Measurements from ENCODE around the gene CHIT1. TPM values are rescaled to one million over a fixed set of nuclear protein-coding genes. Genes with fewer than 3 reads are reported as not detected.
"Not testable (repeated sequence)": the region's sequence is repeated elsewhere in the genome, so short reads cannot be mapped to it uniquely, and the experiment has no call there.

The CHIT1 gene
- total and polyA plus RNA-seq, 4 donors = 0.89 to 4.9 (median 2.0) TPM

GRCh38 chr1:203264052-203264501, 34.6 kb upstream of the CHIT1 start:
- no peak for TF ChIP-seq CTCF (IDR thresholded peaks at IDR 0.05; ENCODE audit: control extremely low read depth, extremely low read depth)
- Histone ChIP-seq H3K27ac (ENCODE audit: low read depth in 1 of 2, low read length in 1 of 2) (no peak overlapping the region), H3K27me3 (ENCODE audit: control insufficient read depth in 3 of 3, insufficient read depth in 3 of 3, low read length in 2 of 3) (no peaks in the 10 kb centered on the region), H3K4me1 (ENCODE audit: control insufficient read depth in 5 of 5, insufficient read depth in 5 of 5, low read length in 5 of 5) (peaks cover 0 to 5% (median 0%) of the 10 kb centered on the region in 5 donors), H3K9ac (ENCODE audit: insufficient read depth in 1 of 2, low read length in 2 of 2) (no peak overlapping the region), H3K4me3 (no peak overlapping the region), H3K9me3 (ENCODE audit: control insufficient read depth in 4 of 4, insufficient read depth in 3 of 4, low read length in 3 of 4) (no peaks in the 10 kb centered on the region), H3K36me3 (ENCODE audit: control insufficient read depth in 4 of 4, insufficient read depth in 4 of 4, low read length in 4 of 4) (no peaks in the 10 kb centered on the region)
- 87 to 94% methylated on average over 6 of the region's 6 CpGs for WGBS, 2 donors
- no peak for DNase-seq
- no peak for ATAC-seq (ENCODE audit: insufficient read depth, low FRiP score)

GRCh38 chr1:203263496-203263895, 34.0 kb upstream of the CHIT1 start:
- no peak for TF ChIP-seq CTCF (IDR thresholded peaks at IDR 0.05; ENCODE audit: control extremely low read depth, extremely low read depth)
- Histone ChIP-seq H3K4me1 (ENCODE audit: control insufficient read depth in 5 of 5, insufficient read depth in 5 of 5, low read length in 5 of 5) (peaks cover 0 to 5% (median 0%) of the 10 kb centered on the region in 5 donors), H3K9me3 (ENCODE audit: control insufficient read depth in 4 of 4, insufficient read depth in 3 of 4, low read length in 3 of 4) (no peaks in the 10 kb centered on the region), H3K27me3 (ENCODE audit: control insufficient read depth in 3 of 3, insufficient read depth in 3 of 3, low read length in 2 of 3) (no peaks in the 10 kb centered on the region), H3K36me3 (ENCODE audit: control insufficient read depth in 4 of 4, insufficient read depth in 4 of 4, low read length in 4 of 4) (no peaks in the 10 kb centered on the region), H3K27ac (ENCODE audit: low read depth in 1 of 2, low read length in 1 of 2) (no peak overlapping the region), H3K9ac (ENCODE audit: insufficient read depth in 1 of 2, low read length in 2 of 2) (no peak overlapping the region), H3K4me3 (no peak overlapping the region)
- ATAC-seq (ENCODE audit: insufficient read depth, low FRiP score) (no peak), DNase-seq (no peak)
- WGBS, 2 donors = 76 to 86% methylated on average over 10 of the region's 10 CpGs

- not testable (repeated sequence) for H3K27me3 ChIP-seq (ENCODE audit: control insufficient read depth in 3 of 3, insufficient read depth in 3 of 3, low read length in 2 of 3); H3K9ac ChIP-seq (ENCODE audit: insufficient read depth in 1 of 2, low read length in 2 of 2); ATAC-seq (ENCODE audit: insufficient read depth, low FRiP score); H3K4me1 ChIP-seq (ENCODE audit: control insufficient read depth in 5 of 5, insufficient read depth in 5 of 5, low read length in 5 of 5); H3K27ac ChIP-seq (ENCODE audit: low read depth in 1 of 2, low read length in 1 of 2); DNase-seq; H3K4me3 ChIP-seq; H3K9me3 ChIP-seq (ENCODE audit: control insufficient read depth in 4 of 4, insufficient read depth in 3 of 4, low read length in 3 of 4); H3K36me3 ChIP-seq (ENCODE audit: control insufficient read depth in 4 of 4, insufficient read depth in 4 of 4, low read length in 4 of 4)
- WGBS, 2 donors = 91 to 93% methylated on average over 9 of the region's 9 CpGs
Observed at GRCh38 chr1:203256636-203257035, 27.2 kb upstream of the CHIT1 start.

- H3K9me3 ChIP-seq (ENCODE audit: control insufficient read depth in 4 of 4, insufficient read depth in 3 of 4, low read length in 3 of 4); H3K36me3 ChIP-seq (ENCODE audit: control insufficient read depth in 4 of 4, insufficient read depth in 4 of 4, low read length in 4 of 4); H3K4me3 ChIP-seq; H3K27ac ChIP-seq (ENCODE audit: low read depth in 1 of 2, low read length in 1 of 2); H3K9ac ChIP-seq (ENCODE audit: insufficient read depth in 1 of 2, low read length in 2 of 2); H3K4me1 ChIP-seq (ENCODE audit: control insufficient read depth in 5 of 5, insufficient read depth in 5 of 5, low read length in 5 of 5); H3K27me3 ChIP-seq (ENCODE audit: control insufficient read depth in 3 of 3, insufficient read depth in 3 of 3, low read length in 2 of 3); ATAC-seq (ENCODE audit: insufficient read depth, low FRiP score); DNase-seq: not testable (repeated sequence)
Observed at GRCh38 chr1:203254782-203255181, 25.3 kb upstream of the CHIT1 start.

GRCh38 chr1:203252678-203253077, 23.2 kb upstream of the CHIT1 start:
- peaks cover 0 to 3% (median 1%) of the 10 kb centered on the region in 4 donors for H3K9me3 ChIP-seq (ENCODE audit: control insufficient read depth in 4 of 4, insufficient read depth in 3 of 4, low read length in 3 of 4)

More at GRCh38 chr1:203252678-203253077, 23.2 kb upstream of the CHIT1 start:
- Histone ChIP-seq H3K4me3 (no peak overlapping the region), H3K36me3 (ENCODE audit: control insufficient read depth in 4 of 4, insufficient read depth in 4 of 4, low read length in 4 of 4) (no peaks in the 10 kb centered on the region), H3K27me3 (ENCODE audit: control insufficient read depth in 3 of 3, insufficient read depth in 3 of 3, low read length in 2 of 3) (peaks cover 0 to 7% (median 0%) of the 10 kb centered on the region in 3 donors), H3K4me1 (ENCODE audit: control insufficient read depth in 5 of 5, insufficient read depth in 5 of 5, low read length in 5 of 5) (no peaks in the 10 kb centered on the region), H3K9ac (ENCODE audit: insufficient read depth in 1 of 2, low read length in 2 of 2) (no peak overlapping the region), H3K27ac (ENCODE audit: low read depth in 1 of 2, low read length in 1 of 2) (no peak overlapping the region)
- no peak for ATAC-seq (ENCODE audit: insufficient read depth, low FRiP score)
- TF ChIP-seq CTCF (IDR thresholded peaks at IDR 0.05; ENCODE audit: control extremely low read depth, extremely low read depth) = no peak
- 77 to 84% methylated on average over 3 of the region's 3 CpGs for WGBS, 2 donors
- DNase-seq = no peak
